ENCODE measurements around the gene C1D. TPM values are rescaled to one million over a fixed set of nuclear protein-coding genes. Genes with fewer than 3 reads are reported as not detected.

The C1D gene
- total and polyA plus RNA-seq, 2 experiments from 2014 or later = 30.1 to 39.7 TPM

GRCh38 chr2:68031043-68031442 lies 31.8 kb downstream of the C1D start (continued):
- no peak for TF ChIP-seq ZNF462 (CRISPR knock-in tag; IDR thresholded peaks at IDR 0.05)

GRCh38 chr2:68030529-68030928 lies 32.3 kb downstream of the C1D start:
- Histone ChIP-seq H3K9me2 (ENCODE audit: insufficient read depth) (no peaks in the 10 kb centered on the region), H3K4me2 (no peak overlapping the region), H4K20me1 (replicated peaks; ENCODE audit: insufficient read depth) (no peaks in the 10 kb centered on the region), H3K4me1 (ENCODE audit: insufficient read depth) (no peaks in the 10 kb centered on the region), H3K27me3 (ENCODE audit: insufficient read depth) (no peaks in the 10 kb centered on the region), H3F3A (replicated peaks; ENCODE audit: low read depth) (no peaks in the 10 kb centered on the region), H3K4me3 (no peak overlapping the region), H3K79me2 (replicated peaks; ENCODE audit: insufficient read depth) (no peaks in the 10 kb centered on the region), H3K27ac (ENCODE audit: low read depth) (no peak overlapping the region), H3K36me3 (ENCODE audit: insufficient read depth) (no peaks in the 10 kb centered on the region), H2AFZ (no peak overlapping the region)
- no peak overlapping the region for H3K27ac Mint-ChIP-seq
- DNase-seq (ENCODE audit: low spot score) (no peak), ATAC-seq (no peak)
- no peaks in the 10 kb centered on the region; the same call in 2 of the 3 replicates for H3K4me1 Mint-ChIP-seq
- H3K36me3 Mint-ChIP-seq (ENCODE audit: low read depth) = no peaks in the 10 kb centered on the region
- no peaks in the 10 kb centered on the region for H3K9me3 Mint-ChIP-seq
- H3K4me3 Mint-ChIP-seq = no peak overlapping the region
- no peaks in the 10 kb centered on the region for H3K27me3 Mint-ChIP-seq (ENCODE audit: insufficient read depth, low read depth, poor library complexity)
- TF ChIP-seq JUNB (IDR thresholded peaks at IDR 0.05; ENCODE audit: unreplicated experiment) (no peak), EZH2phosphoT487 (IDR thresholded peaks at IDR 0.05; ENCODE audit: unreplicated experiment) (no peak), ETS1 (IDR thresholded peaks at IDR 0.05) (no peak), STAT1 (IDR thresholded peaks at IDR 0.05; ENCODE audit: unreplicated experiment) (no peak), ZNF114 (CRISPR knock-in tag; IDR thresholded peaks at IDR 0.05) (no peak), ZNF331 (CRISPR knock-in tag; IDR thresholded peaks at IDR 0.05; ENCODE audit: low read depth) (no peak), POLR2AphosphoS5 (IDR thresholded peaks at IDR 0.05; ENCODE audit: low read depth) (no peak), EZH2 (IDR thresholded peaks at IDR 0.05; ENCODE audit: low read depth, unreplicated experiment) (no peak), CREB1 (CRISPR knock-in tag; IDR thresholded peaks at IDR 0.05; ENCODE audit: low read depth) (no peak), CTCF (conservative IDR thresholded peaks at IDR 0.05; ENCODE audit: low read depth in 2 of 2) (no peak)

Measured in GM23338 (cell line).